Keratinocyte (primary cell): ENCODE measurements around the gene NANOS1.

Source experiments
- CTCF ChIP-seq, 3 experiments: IDR thresholded peaks in 1 of 3; conservative IDR thresholded peaks in 1 of 3; optimal IDR thresholded peaks in 1 of 3; 2 replicates in 2 of 3; 3 replicates in 1 of 3; pipeline versions ENCODE3 to v1.5.1; 2011; ENCODE audit warnings: low read length in 3 of 3, mild to moderate bottlenecking in 3 of 3, moderate library complexity in 2 of 3, control low read depth in 1 of 3, inconsistent platforms in 1 of 3; ENCODE audit not compliant: insufficient read depth in 2 of 3; ENCODE audit errors: extremely low read depth in 1 of 3
- EZH2 ChIP-seq: IDR thresholded peaks from one replicate; pipeline ENCODE4 v1.6.1; 2012; ENCODE audit warnings: inconsistent platforms, mild to moderate bottlenecking, low read length, moderate library complexity

GRCh38 chr10:119028900-119029612 lies 458 bp upstream of the NANOS1 start:
- peak in 1 of 3 experiments; percentile 34 for TF ChIP-seq CTCF (optimal IDR thresholded peaks at IDR 0.05 in 1 of 3, IDR thresholded peaks at IDR 0.05 in 1 of 3, conservative IDR thresholded peaks at IDR 0.05 in 1 of 3; ENCODE audit: extremely low read depth in 1 of 3, insufficient read depth in 2 of 3, low read length in 3 of 3)
- TF ChIP-seq EZH2, result no peak
